H9 (cell line): ENCODE data around the gene GHRL. TPM values are rescaled to one million over a fixed set of nuclear protein-coding genes. Genes with fewer than 3 reads are reported as not detected.

Source experiments
- DNase-seq: peaks from one replicate; pipeline ENCODE4 v3.0.0-alpha.2; 2017
- H2AFZ ChIP-seq: one replicate; pipeline ENCODE4 v1.6.1; 2013; ENCODE audit warnings: mild to moderate bottlenecking, low read length, control low read depth, moderate library complexity
- H2AK5ac ChIP-seq: 2 replicates; pipeline ENCODE4 v1.6.1; 2013; ENCODE audit warnings: low read length, control low read depth, mixed read lengths; ENCODE audit not compliant: insufficient read length
- H2BK120ac ChIP-seq: one replicate; pipeline ENCODE4 v1.6.1; 2013; ENCODE audit warnings: low read depth, mild to moderate bottlenecking, low read length, control low read depth, inconsistent platforms; ENCODE audit not compliant: poor library complexity, severe bottlenecking
- H2BK12ac ChIP-seq: 2 replicates; pipeline ENCODE4 v1.6.1; 2013; ENCODE audit warnings: low read length, control low read depth, mixed read lengths, low read depth; ENCODE audit not compliant: insufficient read length
- H2BK15ac ChIP-seq: 2 replicates; pipeline ENCODE4 v1.6.1; 2013; ENCODE audit warnings: low read depth, low read length, control low read depth
- H2BK20ac ChIP-seq: one replicate; pipeline ENCODE4 v1.6.1; 2013; ENCODE audit warnings: low read depth, mild to moderate bottlenecking, low read length, control low read depth, inconsistent platforms; ENCODE audit not compliant: poor library complexity, severe bottlenecking
- H2BK5ac ChIP-seq: 2 replicates; pipeline ENCODE4 v1.6.1; 2013; ENCODE audit warnings: low read length, control low read depth, mixed read lengths; ENCODE audit not compliant: insufficient read length
- H3K14ac ChIP-seq: 2 replicates; pipeline ENCODE4 v1.6.1; 2013; ENCODE audit warnings: low read length, control low read depth; ENCODE audit not compliant: insufficient read depth
- H3K18ac ChIP-seq: 2 replicates; pipeline ENCODE4 v1.6.1; 2013; ENCODE audit warnings: low read depth, mild to moderate bottlenecking, mixed read lengths, low read length, control low read depth; ENCODE audit not compliant: insufficient read length
- H3K23ac ChIP-seq: 2 replicates; pipeline ENCODE4 v1.6.1; 2013; ENCODE audit warnings: low read length, control low read depth, mixed read lengths, low read depth; ENCODE audit not compliant: insufficient read length
- H3K23me2 ChIP-seq: 2 replicates; pipeline ENCODE4 v1.6.1; 2013; ENCODE audit warnings: low read depth, mild to moderate bottlenecking, mixed read lengths, low read length, control low read depth; ENCODE audit not compliant: insufficient read length, poor library complexity, severe bottlenecking
- H3K27ac ChIP-seq: 2 replicates; pipeline ENCODE4 v1.5.1; 2013; ENCODE audit warnings: low read length, control low read depth, mixed read lengths, low read depth; ENCODE audit not compliant: insufficient read length
- H3K27me3 ChIP-seq: 2 replicates; pipeline ENCODE4 v1.6.1; 2013; ENCODE audit warnings: low read length, control low read depth, inconsistent platforms; ENCODE audit not compliant: insufficient read depth
- H3K4ac ChIP-seq: 2 replicates; pipeline ENCODE4 v1.6.1; 2013; ENCODE audit warnings: low read depth, mild to moderate bottlenecking, control low read depth, inconsistent platforms, low read length, moderate library complexity
- H3K4me1 ChIP-seq: 2 replicates; pipeline ENCODE4 v1.6.1; 2013; ENCODE audit warnings: low read length, control low read depth, inconsistent platforms; ENCODE audit not compliant: insufficient read depth
- H3K4me2 ChIP-seq: 2 replicates; pipeline ENCODE4 v1.6.1; 2013; ENCODE audit warnings: low read length, control low read depth, mixed read lengths; ENCODE audit not compliant: insufficient read length, insufficient read depth
- H3K56ac ChIP-seq: 2 replicates; pipeline ENCODE4 v1.6.1; 2013; ENCODE audit warnings: low read depth, mild to moderate bottlenecking, mixed read lengths, low read length, control low read depth; ENCODE audit not compliant: insufficient read length
- H3K79me1 ChIP-seq: 2 replicates; pipeline ENCODE4 v1.6.1; 2013; ENCODE audit warnings: low read depth, mild to moderate bottlenecking, moderate library complexity, low read length, control low read depth, inconsistent platforms; ENCODE audit not compliant: insufficient read depth, poor library complexity, severe bottlenecking
- H3K79me2 ChIP-seq: 2 replicates; pipeline ENCODE4 v1.6.1; 2013; ENCODE audit warnings: low read length, control low read depth, inconsistent platforms; ENCODE audit not compliant: insufficient read depth
- H3K9ac ChIP-seq: 2 replicates; pipeline ENCODE4 v1.6.1; 2013; ENCODE audit warnings: low read length, control low read depth, mixed read lengths; ENCODE audit not compliant: insufficient read length; ENCODE audit errors: extremely low read depth
- H3K9me3 ChIP-seq: one replicate; pipeline ENCODE4 v1.6.1; 2013; ENCODE audit warnings: low read depth, low read length, inconsistent platforms; ENCODE audit not compliant: control insufficient read depth
- H3T11ph ChIP-seq: one replicate; pipeline ENCODE4 v1.6.1; 2013; ENCODE audit warnings: mild to moderate bottlenecking, low read length, control low read depth, inconsistent platforms
- H4K20me1 ChIP-seq: one replicate; pipeline ENCODE4 v1.6.1; 2013; ENCODE audit not compliant: control insufficient read depth, insufficient read length, insufficient read depth
- H4K5ac ChIP-seq: 2 replicates; pipeline ENCODE4 v1.6.1; 2013; ENCODE audit warnings: low read depth, mild to moderate bottlenecking, mixed read lengths, low read length, control low read depth; ENCODE audit not compliant: insufficient read length
- H4K8ac ChIP-seq: replicated peaks from 2 replicates; pipeline ENCODE4 v1.6.1; 2013; ENCODE audit warnings: low read length, control low read depth, mixed read lengths, low read depth; ENCODE audit not compliant: insufficient read length
- H4K91ac ChIP-seq: 2 replicates; pipeline ENCODE4 v1.6.1; 2013; ENCODE audit warnings: low read depth, mild to moderate bottlenecking, moderate library complexity, mixed read lengths, low read length, control low read depth; ENCODE audit not compliant: insufficient read length
- H3K27ac Mint-ChIP-seq, 3 experiments: 2 replicates in 2 of 3; 3 replicates in 1 of 3; pipeline ENCODE4 v1.8.0; 2020 to 2021; ENCODE audit warnings: mixed read lengths in 3 of 3, mild to moderate bottlenecking in 1 of 3, moderate library complexity in 1 of 3
- H3K27me3 Mint-ChIP-seq: 2 replicates; pipeline ENCODE4 v1.8.0; 2021; ENCODE audit warnings: low read depth, mild to moderate bottlenecking, moderate library complexity, mixed read lengths
- H3K36me3 Mint-ChIP-seq, 3 experiments: 2 replicates in 2 of 3; 3 replicates in 1 of 3; pipeline ENCODE4 v1.8.0; 2020 to 2021; ENCODE audit warnings: low read depth in 3 of 3, mixed read lengths in 3 of 3; ENCODE audit not compliant: insufficient read depth in 1 of 3
- H3K4me1 Mint-ChIP-seq, 2 experiments: 2 replicates each; pipeline ENCODE4 v1.8.0; 2020; ENCODE audit warnings: mixed read lengths in 2 of 2
- H3K4me3 Mint-ChIP-seq, 2 experiments: 2 replicates in 1 of 2; 3 replicates in 1 of 2; pipeline ENCODE4 v1.8.0; 2020 to 2021; ENCODE audit warnings: mild to moderate bottlenecking in 2 of 2, mixed read lengths in 2 of 2, moderate library complexity in 1 of 2
- H3K9me3 Mint-ChIP-seq, 2 experiments: 2 replicates in 1 of 2; 3 replicates in 1 of 2; pipeline ENCODE4 v1.8.0; 2020; ENCODE audit warnings: mild to moderate bottlenecking in 2 of 2, mixed read lengths in 2 of 2, moderate library complexity in 1 of 2
- CTCF ChIP-seq: fragments of 200-600 bp; sonication (generic); conservative IDR thresholded peaks from 3 replicates; pipeline ENCODE4 v1.8.0; 2021; ENCODE audit warnings: antibody characterized with exemption, mild to moderate bottlenecking
- WGBS: extraction: QIAGEN DNeasy Blood & Tissue Kit; methylation state at CpG from one replicate; pipeline ENCODE4 v1.1.7; 2013; ENCODE audit warnings: missing lambda C conversion rate, low lambda C conversion rate, mixed read lengths; ENCODE audit not compliant: insufficient read length; ENCODE audit errors: extremely low coverage; 5-methylcytosine and 5-hydroxymethylcytosine counted together
- total RNA-seq: library from RNA; stranded (reverse); gene quantifications from 2 replicates; pipeline ENCODE4 v1.2.1, GENCODE V29; 2021

The GHRL gene
- total RNA-seq, 1 experiment from 2014 or later = 1.3 TPM

GRCh38 chr3:10331320-10331719 is 38.6 kb upstream of the GHRL start:
- no CpG with 5 or more reads among the region's 8 CpGs for WGBS
- Mint-ChIP-seq H3K27me3 (peaks cover 53% of the 10 kb centered on the region), H3K4me3 (no peak overlapping the region), H3K9me3 (no peaks in the 10 kb centered on the region), H3K4me1 (peaks cover 7 to 19% of the 10 kb centered on the region in 2 experiments), H3K27ac (no peak overlapping the region), H3K36me3 (no peaks in the 10 kb centered on the region)
- Histone ChIP-seq H4K91ac (no peak overlapping the region), H3K18ac (no peak overlapping the region), H4K5ac (no peak overlapping the region), H3K9ac (no peak overlapping the region), H2AK5ac (no peak overlapping the region), H2BK15ac (no peak overlapping the region), H3K4me1 (no peaks in the 10 kb centered on the region; the same call in 1 of the 2 replicates), H3K79me2 (no peaks in the 10 kb centered on the region), H3K56ac (no peak overlapping the region), H2AFZ (no peak overlapping the region), H3K79me1 (no peaks in the 10 kb centered on the region), H3K27ac (no peak overlapping the region), H2BK120ac (no peak overlapping the region), H4K8ac (no peak overlapping the region), H3K4ac (no peak overlapping the region), H2BK20ac (no peak overlapping the region), H3K23me2 (no peaks in the 10 kb centered on the region), H4K20me1 (no peaks in the 10 kb centered on the region), H3K9me3 (no peaks in the 10 kb centered on the region), H3K27me3 (no peaks in the 10 kb centered on the region), H3T11ph (no peak overlapping the region), H3K23ac (no peak overlapping the region), H2BK5ac (no peak overlapping the region), H3K14ac (no peak overlapping the region), H2BK12ac (no peak overlapping the region), H3K4me2 (no peak overlapping the region)
- DNase-seq = no peak
- no peak for TF ChIP-seq CTCF
